Activated CD4-positive, alpha-beta T cell treated with anti-CD3 and anti-CD28 coated beads for 36 hours (primary cell): ENCODE results near the gene PGF. TPM values are rescaled to one million over a fixed set of nuclear protein-coding genes. Genes with fewer than 3 reads are reported as not detected.

Experiments used
- ATAC-seq: fragments of 200-7000 bp; cut with Tn5 transposase; one replicate; pipeline ENCODE4 v1.10.0; 2021; ENCODE audit warnings: mild to moderate bottlenecking, moderate library complexity
- CTCF ChIA-PET: fragments of 350-600 bp; sonication (Branson Sonifier 250); formaldehyde crosslinking; loops from one replicate; lab custom pipeline; 2021; ENCODE audit warnings: antibody characterized with exemption; lab: Charles Lee
- POLR2A ChIA-PET: fragments of 350-600 bp; sonication (Branson Sonifier 250); formaldehyde crosslinking; loops from one replicate; lab custom pipeline; 2021; ENCODE audit warnings: antibody characterized with exemption, inconsistent platforms; lab: Charles Lee
- DNase-seq: peaks from one replicate; pipeline ENCODE4 v3.0.0-alpha.2; 2020
- H3K27ac Mint-ChIP-seq: one replicate; pipeline ENCODE4 v1.8.0; 2021; ENCODE audit warnings: mixed read lengths
- H3K27me3 Mint-ChIP-seq: one replicate; pipeline ENCODE4 v1.8.0; 2021; ENCODE audit warnings: mixed read lengths
- H3K36me3 Mint-ChIP-seq: one replicate; pipeline ENCODE4 v1.8.0; 2021; ENCODE audit warnings: low read depth, mixed read lengths
- H3K4me1 Mint-ChIP-seq: one replicate; pipeline ENCODE4 v1.8.0; 2021; ENCODE audit warnings: mixed read lengths
- H3K4me3 Mint-ChIP-seq: one replicate; pipeline ENCODE4 v1.8.0; 2021; ENCODE audit warnings: mild to moderate bottlenecking, moderate library complexity, mixed read lengths
- H3K9me3 Mint-ChIP-seq: one replicate; pipeline ENCODE4 v1.8.0; 2021; ENCODE audit warnings: low read depth, mixed read lengths
- intact Hi-C, 2 experiments: fragments of 100-400 bp; cut with DNase I in 1 of 2; cut with micrococcal nuclease in 1 of 2; formaldehyde crosslinking; loops; one replicate each; pipeline versions ENCODE4 v1.14.2 to v1.15.1; 2022 to 2024; cut with DNase I, micrococcal nuclease
- total RNA-seq, 2 experiments: library from RNA; stranded (reverse); gene quantifications; one replicate each; pipeline ENCODE4 v1.2.3, GENCODE V29; 2021

PGF gene
- total RNA-seq, 2 experiments from 2014 or later: 0.09 TPM; not detected in 1

- CTCF ChIA-PET: interaction anchor here (0.6 to 10.4 kb wide), 2 partner anchors 17 to 38 kb away, joined by 3 to 101 read pairs; no protein-coding TSS in a partner anchor
- H3K9me3 Mint-ChIP-seq: no peaks in the 10 kb centered on the region
- H3K27ac Mint-ChIP-seq: no peak overlapping the region
- peaks cover 57% of the 10 kb centered on the region for H3K36me3 Mint-ChIP-seq
- H3K4me1 Mint-ChIP-seq: no peaks in the 10 kb centered on the region
- H3K4me3 Mint-ChIP-seq: no peak overlapping the region
- intact Hi-C loops: no loop called here
- ATAC-seq: no peak
- no peak for DNase-seq
- POLR2A ChIA-PET: no interaction called here
- H3K27me3 Mint-ChIP-seq: no peaks in the 10 kb centered on the region
Observed at GRCh38 chr14:74898694-74899093, 56.7 kb downstream of the PGF start.

- ChIA-PET CTCF (interaction anchor here (0.7 to 10.4 kb wide), 4 partner anchors 7 to 222 kb away, joined by 3 to 101 read pairs (median 10); no protein-coding TSS in a partner anchor), POLR2A (interaction anchor here (0.7 kb wide), 1 partner anchor 39 kb away, joined by 5 read pairs; no protein-coding TSS in a partner anchor)
- peaks cover 59% of the 10 kb centered on the region for H3K36me3 Mint-ChIP-seq
- no peak overlapping the region for H3K4me3 Mint-ChIP-seq
- H3K27me3 Mint-ChIP-seq: no peaks in the 10 kb centered on the region
- DNase-seq (no peak), ATAC-seq (no peak)
- no peaks in the 10 kb centered on the region for H3K9me3 Mint-ChIP-seq
- intact Hi-C loops: no loop called here
- H3K4me1 Mint-ChIP-seq: no peaks in the 10 kb centered on the region
- H3K27ac Mint-ChIP-seq: no peak overlapping the region
Observed at GRCh38 chr14:74898083-74898482, 57.3 kb downstream of the PGF start.

- H3K4me3 Mint-ChIP-seq: no peak overlapping the region
- POLR2A ChIA-PET: interaction anchor here (0.7 kb wide), 1 partner anchor 38 kb away, joined by 5 read pairs; no protein-coding TSS in a partner anchor
- no peaks in the 10 kb centered on the region for H3K4me1 Mint-ChIP-seq
- CTCF ChIA-PET: interaction anchor here (0.7 to 10.4 kb wide), 6 partner anchors 8 to 222 kb away, joined by 3 to 101 read pairs (median 4); no protein-coding TSS in a partner anchor
- H3K9me3 Mint-ChIP-seq: no peaks in the 10 kb centered on the region
- no peak for ATAC-seq
- no peaks in the 10 kb centered on the region for H3K27me3 Mint-ChIP-seq
- no peak overlapping the region for H3K27ac Mint-ChIP-seq
- DNase-seq: no peak
- peaks cover 59% of the 10 kb centered on the region for H3K36me3 Mint-ChIP-seq
- intact Hi-C loops: no loop called here
Observed at GRCh38 chr14:74897642-74898041, 57.8 kb downstream of the PGF start.

GRCh38 chr14:74896400-74896799 is 59.0 kb downstream of the PGF start:
- Mint-ChIP-seq H3K4me3 (no peak overlapping the region), H3K27me3 (no peaks in the 10 kb centered on the region), H3K4me1 (no peaks in the 10 kb centered on the region), H3K27ac (no peak overlapping the region), H3K9me3 (no peaks in the 10 kb centered on the region), H3K36me3 (peaks cover 68% of the 10 kb centered on the region)
- intact Hi-C loops: no loop called here
- ATAC-seq: no peak
- ChIA-PET POLR2A (no interaction called here), CTCF (interaction anchor here (0.8 to 10.4 kb wide), 5 partner anchors 9 to 102 kb away, joined by 3 to 101 read pairs (median 4); no protein-coding TSS in a partner anchor)
- no peak for DNase-seq

- Mint-ChIP-seq H3K9me3 (no peaks in the 10 kb centered on the region), H3K27ac (peak overlapping the region; percentile 12), H3K4me1 (no peaks in the 10 kb centered on the region), H3K27me3 (no peaks in the 10 kb centered on the region), H3K36me3 (peaks cover 67% of the 10 kb centered on the region), H3K4me3 (no peak overlapping the region)
- ChIA-PET POLR2A (interaction anchor here (0.6 kb wide), 1 partner anchor 281 kb away, joined by 4 read pairs; no protein-coding TSS in a partner anchor), CTCF (interaction anchor here (0.7 to 10.4 kb wide), 8 partner anchors 9 to 351 kb away, joined by 3 to 101 read pairs (median 4); no protein-coding TSS in a partner anchor)
- ATAC-seq: no peak
- DNase-seq: no peak
- intact Hi-C loops: no loop called here
Observed at GRCh38 chr14:74893614-74894091, 61.7 kb downstream of the PGF start.

GRCh38 chr14:74892745-74893144 is 62.7 kb downstream of the PGF start:
- H3K9me3 Mint-ChIP-seq: no peaks in the 10 kb centered on the region
- intact Hi-C loops: no loop called here
- H3K4me3 Mint-ChIP-seq: no peak overlapping the region
- no peak overlapping the region for H3K27ac Mint-ChIP-seq
- ATAC-seq (no peak), DNase-seq (no peak)
- CTCF ChIA-PET: interaction anchor here (1.2 to 10.4 kb wide), 3 partner anchors 9 to 32 kb away, joined by 7 to 101 read pairs (median 22); no protein-coding TSS in a partner anchor
- H3K27me3 Mint-ChIP-seq: no peaks in the 10 kb centered on the region
- POLR2A ChIA-PET: interaction anchor here (0.6 kb wide), 1 partner anchor 282 kb away, joined by 4 read pairs; no protein-coding TSS in a partner anchor
- H3K4me1 Mint-ChIP-seq: peaks cover 5% of the 10 kb centered on the region
- peaks cover 62% of the 10 kb centered on the region for H3K36me3 Mint-ChIP-seq

GRCh38 chr14:74891870-74892269 is 63.5 kb downstream of the PGF start:
- Mint-ChIP-seq H3K4me1 (peaks cover 5% of the 10 kb centered on the region), H3K27me3 (no peaks in the 10 kb centered on the region), H3K9me3 (no peaks in the 10 kb centered on the region), H3K4me3 (no peak overlapping the region), H3K36me3 (peaks cover 59% of the 10 kb centered on the region), H3K27ac (no peak overlapping the region)
- intact Hi-C loops: no loop called here
- CTCF ChIA-PET: interaction anchor here (1.2 to 10.4 kb wide), 4 partner anchors 13 to 31 kb away, joined by 3 to 101 read pairs (median 25); no protein-coding TSS in a partner anchor
- POLR2A ChIA-PET: no interaction called here
- ATAC-seq (no peak), DNase-seq (no peak)

Other genes starting within 250 kb of the PGF start
- gene AREL1, start 242.5 kb downstream of the PGF start, total RNA-seq: 10 to 100 TPM; 31.3 to 35.6 TPM
- gene FCF1, start 242.5 kb downstream of the PGF start, total RNA-seq: 100 to 1,000 TPM in 1 of 2 experiments, 10 to 100 TPM in 1; 87.7 to 112 TPM
- gene YLPM1, start 192.3 kb downstream of the PGF start, total RNA-seq: 10 to 100 TPM; 53.0 to 60.9 TPM
- under 1 TPM; 0.11 to 0.23 TPM for gene PROX2, start 79.5 kb downstream of the PGF start, total RNA-seq
- gene DLST, start 73.7 kb downstream of the PGF start, total RNA-seq: 100 to 1,000 TPM; 103 to 120 TPM
- gene RPS6KL1, start 32.3 kb downstream of the PGF start, total RNA-seq: 1 to 10 TPM; 5.6 to 6.0 TPM
- gene EIF2B2, start 47.3 kb upstream of the PGF start, total RNA-seq: 10 to 100 TPM; 55.6 to 69.8 TPM
- gene MLH3, start 95.9 kb upstream of the PGF start, total RNA-seq: 10 to 100 TPM; 28.1 to 30.8 TPM
- 10 to 100 TPM; 37.0 to 40.2 TPM for gene ACYP1, start 108.4 kb upstream of the PGF start, total RNA-seq
- gene ZC2HC1C, start 114.0 kb upstream of the PGF start, total RNA-seq: 1 to 10 TPM; 1.2 to 1.3 TPM
- 10 to 100 TPM; 45.2 to 58.7 TPM for gene NEK9, start 171.5 kb upstream of the PGF start, total RNA-seq
- gene TMED10, start 221.0 kb upstream of the PGF start, total RNA-seq: 100 to 1,000 TPM; 179 to 253 TPM